ENCODE measurements around the gene IFNAR1. TPM values are rescaled to one million over a fixed set of nuclear protein-coding genes. Genes with fewer than 3 reads are reported as not detected.

Gene IFNAR1
- total and polyA plus RNA-seq, 9 of the 15 experiments (the other 6 are each of a cell fraction or from before 2014, with no cell fraction given): 8.6 to 31.8 (median 14.8) TPM

DNA sequence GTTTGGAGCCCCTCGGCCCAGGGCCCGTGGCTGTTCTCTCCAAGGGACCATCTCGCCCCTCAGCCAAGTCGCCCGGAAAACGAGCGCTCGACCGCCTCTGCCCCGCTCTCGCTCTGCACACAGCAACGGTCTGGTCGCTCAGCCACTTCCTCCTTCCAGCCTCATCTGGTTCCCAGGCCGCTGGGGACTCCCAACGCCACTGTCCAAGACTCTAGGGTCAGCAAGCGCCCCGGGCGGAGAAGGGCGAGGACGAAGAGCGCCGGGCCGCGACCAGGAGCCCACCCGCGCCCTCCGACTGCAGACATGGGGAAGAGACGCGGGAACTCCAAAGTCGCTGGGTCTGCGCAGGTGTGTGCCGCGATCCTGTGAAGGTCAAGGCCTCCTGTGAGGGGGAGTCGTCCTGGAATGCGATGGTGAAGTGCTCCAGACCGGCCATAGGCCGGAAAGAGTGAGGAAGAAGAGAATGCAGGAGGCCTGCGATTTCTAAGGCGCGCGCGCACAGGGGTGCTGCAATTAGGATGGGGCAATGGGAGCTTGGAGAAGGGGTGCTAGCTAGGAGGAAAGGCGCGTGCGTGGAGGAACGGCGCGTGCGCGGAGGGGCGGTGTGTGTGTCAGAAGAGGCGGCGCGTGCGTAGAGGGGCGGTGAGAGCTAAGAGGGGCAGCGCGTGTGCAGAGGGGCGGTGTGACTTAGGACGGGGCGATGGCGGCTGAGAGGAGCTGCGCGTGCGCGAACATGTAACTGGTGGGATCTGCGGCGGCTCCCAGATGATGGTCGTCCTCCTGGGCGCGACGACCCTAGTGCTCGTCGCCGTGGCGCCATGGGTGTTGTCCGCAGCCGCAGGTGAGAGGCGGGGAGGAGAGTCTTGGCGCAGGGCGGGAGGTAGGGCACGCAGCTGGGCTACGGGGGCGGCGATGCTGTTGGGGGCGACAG, at the start of gene IFNAR1 (continued):
- TF ChIP-seq, protein P1, sequence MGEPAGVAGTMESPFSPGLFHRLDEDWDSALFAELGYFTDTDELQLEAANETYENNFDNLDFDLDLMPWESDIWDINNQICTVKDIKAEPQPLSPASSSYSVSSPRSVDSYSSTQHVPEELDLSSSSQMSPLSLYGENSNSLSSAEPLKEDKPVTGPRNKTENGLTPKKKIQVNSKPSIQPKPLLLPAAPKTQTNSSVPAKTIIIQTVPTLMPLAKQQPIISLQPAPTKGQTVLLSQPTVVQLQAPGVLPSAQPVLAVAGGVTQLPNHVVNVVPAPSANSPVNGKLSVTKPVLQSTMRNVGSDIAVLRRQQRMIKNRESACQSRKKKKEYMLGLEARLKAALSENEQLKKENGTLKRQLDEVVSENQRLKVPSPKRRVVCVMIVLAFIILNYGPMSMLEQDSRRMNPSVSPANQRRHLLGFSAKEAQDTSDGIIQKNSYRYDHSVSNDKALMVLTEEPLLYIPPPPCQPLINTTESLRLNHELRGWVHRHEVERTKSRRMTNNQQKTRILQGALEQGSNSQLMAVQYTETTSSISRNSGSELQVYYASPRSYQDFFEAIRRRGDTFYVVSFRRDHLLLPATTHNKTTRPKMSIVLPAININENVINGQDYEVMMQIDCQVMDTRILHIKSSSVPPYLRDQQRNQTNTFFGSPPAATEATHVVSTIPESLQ (CRISPR knock-in tag; IDR thresholded peaks at IDR 0.05): 0 out of 2 replicates have a peak, but pooled peaks have one; percentile 7
- no peak for TF ChIP-seq ZNF253 (CRISPR knock-in tag; conservative IDR thresholded peaks at IDR 0.05)
- no peak for TF ChIP-seq ZNF518B (CRISPR knock-in tag; IDR thresholded peaks at IDR 0.05)
- no peak for TF ChIP-seq CCNT2 (IDR thresholded peaks at IDR 0.05; ENCODE audit: borderline replicate concordance, extremely low read depth, insufficient read length, low read depth, low read length)
- no peak for TF ChIP-seq FOXJ3 (CRISPR knock-in tag; IDR thresholded peaks at IDR 0.05)
- no peak for TF ChIP-seq RBM22 (IDR thresholded peaks at IDR 0.05; ENCODE audit: low read depth, low read length, poor library complexity, severe bottlenecking)
- no peak for TF ChIP-seq ATF1 (CRISPR knock-in tag; IDR thresholded peaks at IDR 0.05)
- peak; percentile 66 for TF ChIP-seq ATF1 (tag; IDR thresholded peaks at IDR 0.05)
- no peak for TF ChIP-seq ZNF668 (CRISPR knock-in tag; IDR thresholded peaks at IDR 0.05)
- TF ChIP-seq, protein P2, sequence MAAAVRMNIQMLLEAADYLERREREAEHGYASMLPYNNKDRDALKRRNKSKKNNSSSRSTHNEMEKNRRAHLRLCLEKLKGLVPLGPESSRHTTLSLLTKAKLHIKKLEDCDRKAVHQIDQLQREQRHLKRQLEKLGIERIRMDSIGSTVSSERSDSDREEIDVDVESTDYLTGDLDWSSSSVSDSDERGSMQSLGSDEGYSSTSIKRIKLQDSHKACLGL (CRISPR knock-in tag; IDR thresholded peaks at IDR 0.05; ENCODE audit: borderline replicate concordance, poor library complexity, severe bottlenecking): no peak
- no peak for TF ChIP-seq MAFG (tag; conservative IDR thresholded peaks at IDR 0.05)
- peak; percentile 94 for TF ChIP-seq RBFOX2 (IDR thresholded peaks at IDR 0.05; ENCODE audit: low read depth, low read length)
- no peak for TF ChIP-seq KLF10 (CRISPR knock-in tag; IDR thresholded peaks at IDR 0.05)
- TF ChIP-seq ZNF589 (CRISPR knock-in tag; IDR thresholded peaks at IDR 0.05; ENCODE audit: low read depth): no peak
- no peak for TF ChIP-seq SP2 (IDR thresholded peaks at IDR 0.05; ENCODE audit: extremely low read depth, low read depth, low read length, poor library complexity, severe bottlenecking)
- TF ChIP-seq PHF20 (IDR thresholded peaks at IDR 0.05; ENCODE audit: partially characterized antibody): peak; percentile 91
- peak; percentile 84 to 92 for TF ChIP-seq MNT (conservative IDR thresholded peaks at IDR 0.05)
